ENCODE measurements around the gene ARNT2.

DNA sequence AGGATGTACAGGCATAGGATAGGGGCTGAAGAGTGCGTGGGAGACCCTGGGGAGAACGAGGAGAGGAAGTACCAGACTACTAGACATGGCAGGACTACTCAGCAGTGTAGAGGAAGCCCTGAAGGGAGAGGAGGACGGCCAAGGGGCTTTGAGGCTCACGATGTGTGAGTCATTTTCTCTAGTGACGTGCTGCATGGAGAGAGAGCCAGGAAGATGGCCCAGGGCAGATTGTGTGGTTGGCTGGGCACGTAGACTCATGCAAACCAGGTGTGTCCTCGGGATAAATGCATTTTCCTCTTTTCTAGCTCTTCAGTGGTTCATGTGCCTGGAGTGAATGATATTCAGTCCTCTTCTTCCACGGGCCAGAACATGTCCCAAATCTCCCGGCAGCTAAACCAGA lies 175.9 kb downstream of the ARNT2 start:
- TF ChIP-seq POLR2A (IDR thresholded peaks at IDR 0.05; ENCODE audit: low read length), result no peak
- no peak for TF ChIP-seq GATA1 (IDR thresholded peaks at IDR 0.05; ENCODE audit: low read depth, low read length)
